ENCODE measurements around the gene PIGA.

GRCh38 chrX:15292861-15293260 is 42.5 kb downstream of the PIGA start:
- TF ChIP-seq POLR2A (IDR thresholded peaks at IDR 0.05; ENCODE audit: low read depth, low read length) (no peak), POLR2AphosphoS5 (IDR thresholded peaks at IDR 0.05; ENCODE audit: low read depth, low read length) (no peak), TAF1 (IDR thresholded peaks at IDR 0.05; ENCODE audit: borderline replicate concordance, low read depth, low read length) (no peak)

All from GM12892 (cell line).